Gastroesophageal sphincter (tissue), 4 donors: ENCODE measurements around the gene MYADM. TPM values are rescaled to one million over a fixed set of nuclear protein-coding genes. Genes with fewer than 3 reads are reported as not detected.

Experiments
- ATAC-seq: fragments of 150-250 bp; one replicate; pipeline ENCODE4 v1.9.1; 2016; ENCODE audit warnings: mild to moderate bottlenecking, moderate library complexity
- H3K27ac ChIP-seq, 4 donors: fragments of 200-600 bp; sonication (generic) in 3 of 4; 1 replicate in 3 of 4; 2 replicates in 1 of 4; pipeline ENCODE4 v1.5.1; 2016 to 2019
- H3K27me3 ChIP-seq: fragments of 200-600 bp; sonication (generic); one replicate; pipeline ENCODE4 v1.5.1; 2019
- H3K36me3 ChIP-seq, 2 donors: fragments of 200-600 bp; sonication (generic); one replicate each; pipeline ENCODE4 v1.5.1; 2019; ENCODE audit warnings: control low read depth in 1 of 2
- H3K4me1 ChIP-seq, 3 donors: fragments of 200-600 bp; sonication (generic); 1 replicate in 2 of 3; 2 replicates in 1 of 3; pipeline ENCODE4 v1.5.1; 2016 to 2019; ENCODE audit warnings: control low read depth in 2 of 3
- H3K4me3 ChIP-seq, 2 donors: fragments of 200-600 bp; sonication (generic); one replicate each; pipeline ENCODE4 v1.5.1; 2019; ENCODE audit warnings: mild to moderate bottlenecking in 1 of 2, moderate library complexity in 1 of 2
- H3K9me3 ChIP-seq, 3 donors: fragments of 200-600 bp; sonication (generic); one replicate each; pipeline ENCODE4 v1.5.1; 2017 to 2019; ENCODE audit warnings: control low read depth in 2 of 3
- EP300 ChIP-seq: sonication (generic); formaldehyde crosslinking; IDR thresholded peaks from one replicate; pipeline ENCODE4 v1.6.1; 2017; ENCODE audit warnings: antibody characterized with exemption, mild to moderate bottlenecking
- POLR2A ChIP-seq, 2 donors: fragments of 450-650 bp; IDR thresholded peaks; one replicate each; pipeline ENCODE4 v1.6.1; 2017; ENCODE audit warnings: antibody characterized with exemption in 2 of 2, mild to moderate bottlenecking in 2 of 2, moderate library complexity in 1 of 2
- POLR2AphosphoS5 ChIP-seq: sonication (generic); formaldehyde crosslinking; IDR thresholded peaks from one replicate; pipeline ENCODE4 v1.6.1; 2017; ENCODE audit warnings: antibody characterized with exemption
- WGBS, 2 donors: methylation state at CpG; one replicate each; pipeline ENCODE4 v1.1.5; 2018; ENCODE audit warnings: low coverage in 1 of 2; 5-methylcytosine and 5-hydroxymethylcytosine counted together
- total RNA-seq, 4 donors: library from RNA; depleted of rRNA; stranded (reverse); fragments of >200 nt; gene quantifications; one replicate each; pipeline ENCODE4 v1.1.0, GENCODE V29; 2016
- TF ChIP-seq, protein P1 (sequence below), 4 experiments: fragments of 200-600 bp in 2 of 4; fragments of 450-650 bp in 2 of 4; sonication (generic) in 1 of 4; IDR thresholded peaks; one replicate each; pipeline ENCODE4 v1.5.1; 2017 to 2019; ENCODE audit warnings: antibody characterized with exemption in 4 of 4, mild to moderate bottlenecking in 2 of 4, moderate library complexity in 2 of 4

MYADM gene
- total RNA-seq, 4 donors from 2014 or later, result 103 to 355 (median 140) TPM

DNA sequence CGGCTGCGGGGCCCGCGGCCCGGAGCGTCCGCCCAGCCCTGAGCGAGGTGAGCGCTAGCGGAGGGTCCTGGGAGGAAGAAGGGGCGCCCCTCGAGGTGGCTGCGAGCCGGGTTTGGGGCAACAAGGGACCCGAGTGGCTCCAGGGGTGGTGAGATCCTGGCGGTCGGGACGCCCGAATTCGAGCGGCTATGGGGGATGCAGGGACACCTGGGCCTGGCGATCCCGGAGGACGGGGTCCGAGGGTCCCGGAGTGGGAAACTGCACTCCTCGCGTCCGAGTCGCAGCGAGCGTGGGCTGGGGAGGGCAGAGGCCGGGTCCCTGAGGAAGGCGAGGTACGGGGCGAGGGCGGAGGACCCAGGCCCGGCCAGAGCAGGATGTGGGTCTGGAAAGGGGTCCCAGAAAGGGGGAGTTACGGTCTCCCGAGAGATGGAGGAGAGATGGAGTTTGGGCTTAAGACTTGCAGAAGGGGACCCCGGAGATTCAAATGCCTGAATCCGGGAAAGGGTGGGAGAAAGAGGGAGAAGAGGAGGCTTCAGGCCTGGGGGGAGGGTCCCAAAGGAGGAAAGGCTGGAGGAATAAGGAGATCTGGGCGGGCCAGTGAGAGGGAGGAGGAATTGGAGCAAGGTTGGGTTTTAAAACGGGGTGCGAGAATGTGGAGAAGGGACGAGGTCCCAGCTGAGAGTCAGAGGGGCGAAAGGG lies 41.9 kb downstream of the MYADM start:
- H3K27ac ChIP-seq, result no peak overlapping the region
- peaks cover 98% of the 10 kb centered on the region for H3K27me3 ChIP-seq
- H3K4me1 ChIP-seq, result peaks cover 0 to 34% (median 12%) of the 10 kb centered on the region in 3 donors
- TF ChIP-seq POLR2A (IDR thresholded peaks at IDR 0.05) (no peak), POLR2AphosphoS5 (no peak), EP300 (no peak)
- TF ChIP-seq, protein P1, sequence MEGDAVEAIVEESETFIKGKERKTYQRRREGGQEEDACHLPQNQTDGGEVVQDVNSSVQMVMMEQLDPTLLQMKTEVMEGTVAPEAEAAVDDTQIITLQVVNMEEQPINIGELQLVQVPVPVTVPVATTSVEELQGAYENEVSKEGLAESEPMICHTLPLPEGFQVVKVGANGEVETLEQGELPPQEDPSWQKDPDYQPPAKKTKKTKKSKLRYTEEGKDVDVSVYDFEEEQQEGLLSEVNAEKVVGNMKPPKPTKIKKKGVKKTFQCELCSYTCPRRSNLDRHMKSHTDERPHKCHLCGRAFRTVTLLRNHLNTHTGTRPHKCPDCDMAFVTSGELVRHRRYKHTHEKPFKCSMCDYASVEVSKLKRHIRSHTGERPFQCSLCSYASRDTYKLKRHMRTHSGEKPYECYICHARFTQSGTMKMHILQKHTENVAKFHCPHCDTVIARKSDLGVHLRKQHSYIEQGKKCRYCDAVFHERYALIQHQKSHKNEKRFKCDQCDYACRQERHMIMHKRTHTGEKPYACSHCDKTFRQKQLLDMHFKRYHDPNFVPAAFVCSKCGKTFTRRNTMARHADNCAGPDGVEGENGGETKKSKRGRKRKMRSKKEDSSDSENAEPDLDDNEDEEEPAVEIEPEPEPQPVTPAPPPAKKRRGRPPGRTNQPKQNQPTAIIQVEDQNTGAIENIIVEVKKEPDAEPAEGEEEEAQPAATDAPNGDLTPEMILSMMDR (IDR thresholded peaks at IDR 0.05), result no peak
- WGBS, 2 donors, result 2 to 4% methylated on average over 8 to 21 of the region's 47 CpGs
- no peak overlapping the region for H3K4me3 ChIP-seq
- no peaks in the 10 kb centered on the region for H3K36me3 ChIP-seq
- no peaks in the 10 kb centered on the region for H3K9me3 ChIP-seq
- ATAC-seq, result no peak

DNA sequence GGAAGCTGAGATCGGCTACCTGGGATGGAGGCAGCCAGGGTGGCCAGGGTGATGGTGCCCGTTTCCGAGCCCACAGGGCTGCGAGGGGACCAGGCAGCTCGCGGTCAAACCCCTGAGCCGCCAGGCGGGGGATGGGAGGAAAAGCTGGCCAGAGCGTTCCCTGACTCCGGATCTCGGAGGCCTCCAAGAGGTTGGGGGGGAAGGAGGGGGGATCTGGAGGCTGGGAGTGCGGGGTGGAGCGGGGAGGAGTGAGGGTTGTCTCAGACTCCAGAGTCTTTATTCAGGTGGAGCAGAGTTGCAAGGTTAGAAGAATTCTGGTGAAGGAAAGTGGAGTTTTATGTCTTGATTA lies 42.5 kb downstream of the MYADM start:
- TF ChIP-seq POLR2A (IDR thresholded peaks at IDR 0.05), result no peak
- TF ChIP-seq, protein P1 (IDR thresholded peaks at IDR 0.05), result no peak
- no peak for TF ChIP-seq EP300
- no peak for TF ChIP-seq POLR2AphosphoS5
- H3K27ac ChIP-seq, result no peak overlapping the region

DNA sequence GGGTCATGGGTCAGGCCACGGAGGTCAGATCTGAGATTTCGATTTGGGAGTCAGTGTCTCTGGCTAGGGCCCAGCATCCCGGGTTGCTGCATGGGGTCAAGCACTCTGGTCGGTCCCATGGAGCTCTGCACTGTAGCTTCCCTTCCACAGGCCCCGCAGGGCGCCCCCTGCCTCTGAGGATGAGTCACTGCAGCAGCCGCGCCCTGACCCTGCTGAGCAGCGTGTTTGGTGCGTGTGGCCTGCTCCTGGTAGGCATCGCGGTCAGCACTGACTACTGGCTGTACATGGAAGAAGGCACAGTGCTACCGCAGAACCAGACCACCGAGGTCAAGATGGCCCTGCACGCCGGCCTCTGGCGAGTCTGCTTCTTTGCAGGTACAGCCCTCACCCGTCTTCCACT lies 45.0 kb downstream of the MYADM start:
- H3K36me3 ChIP-seq, result no peaks in the 10 kb centered on the region
- H3K27me3 ChIP-seq, result peaks cover 94% of the 10 kb centered on the region
- no peaks in the 10 kb centered on the region for H3K9me3 ChIP-seq
- ATAC-seq, result no peak
- WGBS, 2 donors, result 75 to 100% methylated on average over 3 to 8 of the region's 18 CpGs
- peaks cover 0 to 21% (median 12%) of the 10 kb centered on the region in 3 donors for H3K4me1 ChIP-seq
- no peak overlapping the region for H3K4me3 ChIP-seq
- H3K27ac ChIP-seq, result no peak overlapping the region
- no peak for TF ChIP-seq POLR2A (IDR thresholded peaks at IDR 0.05)
- TF ChIP-seq, protein P1 (IDR thresholded peaks at IDR 0.05), result no peak
- TF ChIP-seq EP300, result no peak
- TF ChIP-seq POLR2AphosphoS5, result no peak

More for the DNA sequence above, 42.5 kb downstream of the MYADM start:
- Histone ChIP-seq H3K36me3 (no peaks in the 10 kb centered on the region), H3K9me3 (no peaks in the 10 kb centered on the region), H3K4me1 (peaks cover 0 to 34% (median 12%) of the 10 kb centered on the region in 3 donors), H3K4me3 (no peak overlapping the region), H3K27me3 (peaks cover 98% of the 10 kb centered on the region)
- WGBS, 2 donors, result 0 to 2% methylated on average over 4 to 6 of the region's 13 CpGs
- ATAC-seq, result no peak

DNA sequence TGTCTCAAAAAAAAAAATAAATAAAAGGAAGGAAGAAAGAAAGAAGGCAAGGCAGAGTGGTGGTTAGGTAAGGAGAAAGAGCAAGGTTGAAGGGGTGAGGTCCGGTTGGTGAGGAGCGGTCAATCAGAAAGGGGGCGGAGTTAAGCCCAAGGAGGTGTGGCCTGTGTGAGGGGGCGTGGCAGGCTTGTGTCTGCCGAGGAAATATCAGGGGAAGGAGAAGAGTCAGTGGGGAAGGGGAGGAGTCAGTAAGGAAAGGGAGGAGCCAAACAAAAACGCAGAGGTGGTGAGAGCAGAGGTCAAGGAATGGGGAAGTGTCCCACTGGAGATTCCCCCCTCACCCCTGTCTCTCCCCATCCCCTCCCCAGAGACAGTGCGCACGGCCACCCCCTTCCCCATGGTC lies 47.3 kb downstream of the MYADM start:
- no peak overlapping the region for H3K27ac ChIP-seq
- no peaks in the 10 kb centered on the region for H3K4me1 ChIP-seq
- WGBS, 2 donors, result 51 to 59% methylated on average over 6 to 8 of the region's 8 CpGs
- no peaks in the 10 kb centered on the region for H3K36me3 ChIP-seq
- no peak for TF ChIP-seq POLR2A (IDR thresholded peaks at IDR 0.05)
- TF ChIP-seq, protein P1 (IDR thresholded peaks at IDR 0.05), result no peak
- no peak for TF ChIP-seq EP300
- TF ChIP-seq POLR2AphosphoS5, result no peak
- no peak for ATAC-seq
- no peaks in the 10 kb centered on the region for H3K9me3 ChIP-seq
- H3K4me3 ChIP-seq, result no peak overlapping the region
- H3K27me3 ChIP-seq, result peaks cover 85% of the 10 kb centered on the region

DNA sequence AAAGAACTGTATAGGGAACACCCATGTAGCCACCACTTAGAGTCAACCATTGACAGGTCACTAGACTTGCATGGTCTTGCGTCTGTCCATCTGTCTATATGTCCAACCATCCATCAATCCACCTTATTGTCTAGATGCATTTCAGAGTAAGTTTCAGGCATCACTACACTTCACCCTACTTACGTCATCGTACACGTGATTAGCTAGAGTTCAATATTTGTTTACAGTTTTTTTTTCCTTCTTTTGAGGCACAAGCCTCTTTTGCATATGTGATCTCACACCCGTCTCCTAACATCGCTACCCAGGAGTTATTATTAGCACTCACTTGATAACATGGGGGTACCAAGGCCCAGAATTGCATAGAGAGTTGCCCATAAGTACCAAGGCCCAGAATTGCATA lies 48.3 kb downstream of the MYADM start:
- Histone ChIP-seq H3K27ac (no peak overlapping the region), H3K9me3 (no peaks in the 10 kb centered on the region), H3K4me1 (no peaks in the 10 kb centered on the region), H3K36me3 (no peaks in the 10 kb centered on the region), H3K27me3 (peaks cover 75% of the 10 kb centered on the region), H3K4me3 (no peak overlapping the region)
- 72 to 77% methylated on average over 4 to 6 of the region's 6 CpGs for WGBS, 2 donors
- TF ChIP-seq POLR2AphosphoS5 (no peak), POLR2A (IDR thresholded peaks at IDR 0.05) (no peak), EP300 (no peak)
- TF ChIP-seq, protein P1 (IDR thresholded peaks at IDR 0.05), result no peak
- no peak for ATAC-seq
